Esophagus muscularis mucosa (tissue), 3 donors: ENCODE data around the gene GSK3B.

Experiments
- POLR2A ChIP-seq: fragments of 450-650 bp; IDR thresholded peaks from one replicate; pipeline ENCODE4 v1.6.1; 2017; ENCODE audit warnings: antibody characterized with exemption, moderate library complexity, mild to moderate bottlenecking, low read depth
- TF ChIP-seq, protein P1 (sequence below), 3 experiments: fragments of 200-600 bp in 2 of 3; fragments of 450-650 bp in 1 of 3; sonication (generic) in 2 of 3; IDR thresholded peaks; one replicate each; pipeline ENCODE4 v1.5.1; 2017 to 2019; ENCODE audit warnings: antibody characterized with exemption in 3 of 3, mild to moderate bottlenecking in 2 of 3, moderate library complexity in 1 of 3

DNA sequence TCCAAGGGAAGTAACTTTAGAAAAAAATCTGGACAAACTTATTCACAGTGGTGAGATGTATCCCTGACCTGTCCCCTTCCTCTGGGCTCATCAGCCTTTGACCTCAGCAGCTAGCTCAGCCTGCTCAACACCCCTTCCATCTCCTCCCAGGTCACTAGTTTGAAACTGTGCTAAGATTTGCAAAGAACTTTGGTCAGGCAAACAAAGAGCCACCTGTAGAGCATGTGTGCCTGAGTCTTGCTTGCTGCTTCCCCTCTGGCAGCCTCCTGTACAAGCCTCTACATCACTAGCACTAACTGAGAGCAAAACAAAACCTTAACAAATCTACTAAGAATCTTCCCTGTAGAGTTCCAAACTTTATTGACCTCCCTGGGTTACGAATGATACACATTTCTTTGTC lies 268.4 kb downstream of the GSK3B start:
- TF ChIP-seq POLR2A, result no peak
- TF ChIP-seq, protein P1, sequence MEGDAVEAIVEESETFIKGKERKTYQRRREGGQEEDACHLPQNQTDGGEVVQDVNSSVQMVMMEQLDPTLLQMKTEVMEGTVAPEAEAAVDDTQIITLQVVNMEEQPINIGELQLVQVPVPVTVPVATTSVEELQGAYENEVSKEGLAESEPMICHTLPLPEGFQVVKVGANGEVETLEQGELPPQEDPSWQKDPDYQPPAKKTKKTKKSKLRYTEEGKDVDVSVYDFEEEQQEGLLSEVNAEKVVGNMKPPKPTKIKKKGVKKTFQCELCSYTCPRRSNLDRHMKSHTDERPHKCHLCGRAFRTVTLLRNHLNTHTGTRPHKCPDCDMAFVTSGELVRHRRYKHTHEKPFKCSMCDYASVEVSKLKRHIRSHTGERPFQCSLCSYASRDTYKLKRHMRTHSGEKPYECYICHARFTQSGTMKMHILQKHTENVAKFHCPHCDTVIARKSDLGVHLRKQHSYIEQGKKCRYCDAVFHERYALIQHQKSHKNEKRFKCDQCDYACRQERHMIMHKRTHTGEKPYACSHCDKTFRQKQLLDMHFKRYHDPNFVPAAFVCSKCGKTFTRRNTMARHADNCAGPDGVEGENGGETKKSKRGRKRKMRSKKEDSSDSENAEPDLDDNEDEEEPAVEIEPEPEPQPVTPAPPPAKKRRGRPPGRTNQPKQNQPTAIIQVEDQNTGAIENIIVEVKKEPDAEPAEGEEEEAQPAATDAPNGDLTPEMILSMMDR (IDR thresholded peaks at IDR 0.05), result no peak
